Mesenchymal stem cell (in vitro differentiated cells and primary cell): ENCODE data around the gene LARP1B.
A peak's percentile ranks its signal among the peaks of the same experiment; 100 is the strongest.

Experiments
- DNase-seq: peaks from one replicate; pipeline ENCODE4 v3.0.0-alpha.2; 2013
- H2AFZ ChIP-seq: one replicate; pipeline ENCODE4 v1.6.1; 2013; ENCODE audit warnings: low read depth, mild to moderate bottlenecking, control low read depth, inconsistent platforms, low read length, moderate library complexity
- H2AK5ac ChIP-seq: 2 replicates; pipeline ENCODE4 v1.6.1; 2013; ENCODE audit warnings: low read length, moderate library complexity, mild to moderate bottlenecking, inconsistent platforms; ENCODE audit not compliant: severe bottlenecking
- H2BK120ac ChIP-seq: one replicate; pipeline ENCODE4 v1.6.1; 2013; ENCODE audit warnings: low read depth, mild to moderate bottlenecking, inconsistent platforms, low read length, moderate library complexity
- H2BK12ac ChIP-seq, 2 experiments: one replicate each; pipeline ENCODE4 v1.6.1; 2013; ENCODE audit warnings: inconsistent platforms in 2 of 2, low read length in 2 of 2, mild to moderate bottlenecking in 2 of 2, moderate library complexity in 2 of 2, control low read depth in 1 of 2
- H2BK15ac ChIP-seq: one replicate; pipeline ENCODE4 v1.6.1; 2013; ENCODE audit warnings: mild to moderate bottlenecking, low read depth, inconsistent platforms; ENCODE audit not compliant: poor library complexity, severe bottlenecking
- H2BK5ac ChIP-seq: 2 replicates; pipeline ENCODE4 v1.6.1; 2013; ENCODE audit warnings: low read depth, mild to moderate bottlenecking, low read length, control low read depth, inconsistent platforms; ENCODE audit not compliant: poor library complexity, severe bottlenecking
- H3K14ac ChIP-seq, 2 experiments: one replicate each; pipeline ENCODE4 v1.6.1; 2013; ENCODE audit warnings: inconsistent platforms in 2 of 2, low read length in 2 of 2, control low read depth in 1 of 2, mild to moderate bottlenecking in 1 of 2, moderate library complexity in 1 of 2
- H3K18ac ChIP-seq, 2 experiments: one replicate each; pipeline ENCODE4 v1.6.1; 2013; ENCODE audit warnings: inconsistent platforms in 2 of 2, low read length in 2 of 2, control low read depth in 1 of 2, low read depth in 1 of 2, mild to moderate bottlenecking in 1 of 2
- H3K23ac ChIP-seq, 2 experiments: one replicate each; pipeline ENCODE4 v1.6.1; 2013; ENCODE audit warnings: inconsistent platforms in 2 of 2, low read length in 2 of 2, mild to moderate bottlenecking in 2 of 2, moderate library complexity in 2 of 2, control low read depth in 1 of 2
- H3K27ac ChIP-seq: 2 replicates; pipeline ENCODE4 v1.5.1; 2013; ENCODE audit warnings: mild to moderate bottlenecking, moderate library complexity, low read length, control low read depth, inconsistent platforms; ENCODE audit not compliant: poor library complexity, severe bottlenecking
- H3K27me3 ChIP-seq, 2 experiments: 2 replicates each; pipeline versions ENCODE4 v1.6.1 to v1.7.0; 2013; ENCODE audit warnings: low read length in 2 of 2, mild to moderate bottlenecking in 2 of 2, moderate library complexity in 2 of 2, control low read depth in 1 of 2, inconsistent platforms in 1 of 2; ENCODE audit not compliant: control insufficient read depth in 1 of 2, insufficient read depth in 1 of 2
- H3K36me3 ChIP-seq, 2 experiments: 2 replicates each; pipeline versions ENCODE4 v1.6.1 to v1.7.0; 2013; ENCODE audit warnings: low read length in 2 of 2, control low read depth in 1 of 2, inconsistent platforms in 1 of 2, low read depth in 1 of 2, mild to moderate bottlenecking in 1 of 2; ENCODE audit not compliant: insufficient read depth in 2 of 2, control insufficient read depth in 1 of 2
- H3K4ac ChIP-seq, 2 experiments: one replicate each; pipeline ENCODE4 v1.6.1; 2013; ENCODE audit warnings: inconsistent platforms in 2 of 2, low read length in 2 of 2, mild to moderate bottlenecking in 2 of 2, moderate library complexity in 2 of 2, control low read depth in 1 of 2, low read depth in 1 of 2
- H3K4me1 ChIP-seq: 2 replicates; pipeline ENCODE4 v1.6.1; 2013; ENCODE audit warnings: low read depth, low read length, control low read depth; ENCODE audit not compliant: control insufficient read depth, insufficient read depth
- H3K4me2 ChIP-seq: 2 replicates; pipeline ENCODE4 v1.6.1; 2013; ENCODE audit warnings: low read length, mild to moderate bottlenecking, inconsistent platforms; ENCODE audit not compliant: poor library complexity, severe bottlenecking
- H3K4me3 ChIP-seq, 2 experiments: 2 replicates each; pipeline versions ENCODE4 v1.5.1 to v1.7.0; 2013; ENCODE audit warnings: low read length in 2 of 2, mild to moderate bottlenecking in 2 of 2, control low read depth in 1 of 2, low read depth in 1 of 2; ENCODE audit not compliant: insufficient read depth in 1 of 2
- H3K79me1 ChIP-seq: replicated peaks from 2 replicates; pipeline ENCODE4 v1.6.1; 2013; ENCODE audit warnings: mild to moderate bottlenecking, control low read depth, low read length, inconsistent platforms; ENCODE audit not compliant: poor library complexity, severe bottlenecking
- H3K9ac ChIP-seq: 2 replicates; pipeline ENCODE4 v1.7.0; 2013; ENCODE audit warnings: mild to moderate bottlenecking, low read length, moderate library complexity
- H3K9me3 ChIP-seq: 2 replicates; pipeline ENCODE4 v1.7.0; 2013; ENCODE audit warnings: mild to moderate bottlenecking, low read length; ENCODE audit not compliant: control insufficient read depth
- H4K8ac ChIP-seq: one replicate; pipeline ENCODE4 v1.6.1; 2013; ENCODE audit warnings: inconsistent platforms, mild to moderate bottlenecking, low read length, moderate library complexity
- H4K91ac ChIP-seq: one replicate; pipeline ENCODE4 v1.6.1; 2013; ENCODE audit warnings: mild to moderate bottlenecking, low read length, inconsistent platforms
- WGBS: methylation state at CpG from one replicate; pipeline ENCODE4 v1.1.7; 2013; ENCODE audit warnings: mixed read lengths; 5-methylcytosine and 5-hydroxymethylcytosine counted together

The LARP1B gene

GRCh38 chr4:128228845-128229795 is 168.0 kb downstream of the LARP1B start:
- H3K36me3 ChIP-seq, result no peaks in the 10 kb centered on the region
- H3K9me3 ChIP-seq, result no peaks in the 10 kb centered on the region
- 69% methylated on average over 3 of the region's 6 CpGs for WGBS

DNA sequence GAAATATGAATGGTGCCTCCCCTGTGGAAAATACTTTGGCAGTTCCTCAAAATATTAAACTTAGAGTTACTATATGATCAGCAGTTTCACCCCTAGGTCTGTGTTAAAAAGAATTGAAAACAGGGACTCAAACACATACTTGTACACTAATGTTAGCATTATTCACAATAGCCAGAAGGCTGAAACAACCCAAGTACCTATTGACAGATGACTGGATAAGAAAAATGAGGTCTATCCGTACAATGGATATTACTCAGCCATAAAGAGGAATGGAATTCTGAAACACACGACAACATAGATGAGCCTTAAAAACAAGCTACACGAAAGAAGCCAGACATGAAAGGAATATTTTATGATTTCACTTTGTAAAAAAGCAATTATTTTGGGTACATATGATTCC is 171.6 kb downstream of the LARP1B start:
- H3K27me3 ChIP-seq, result no peaks in the 10 kb centered on the region
- no peak overlapping the region for H3K18ac ChIP-seq
- H2BK15ac ChIP-seq, result no peak overlapping the region
- no peak overlapping the region for H3K4me2 ChIP-seq
- no peak for DNase-seq
- H2BK12ac ChIP-seq, result no peak overlapping the region
- no peaks in the 10 kb centered on the region for H3K9me3 ChIP-seq
- H3K36me3 ChIP-seq, result no peaks in the 10 kb centered on the region
- no peak overlapping the region for H3K14ac ChIP-seq
- 100% methylated on average over 2 of the region's 3 CpGs for WGBS
- H2AFZ ChIP-seq, result no peak overlapping the region
- peaks cover 4% of the 10 kb centered on the region for H3K4me1 ChIP-seq
- H4K8ac ChIP-seq, result no peak overlapping the region
- no peak overlapping the region for H3K27ac ChIP-seq
- no peak overlapping the region for H3K23ac ChIP-seq
- H4K91ac ChIP-seq, result no peak overlapping the region
- H3K9ac ChIP-seq, result no peak overlapping the region
- no peak overlapping the region for H2AK5ac ChIP-seq
- no peak overlapping the region for H3K4me3 ChIP-seq
- no peak overlapping the region for H2BK120ac ChIP-seq
- H3K4ac ChIP-seq, result no peak overlapping the region
- no peaks in the 10 kb centered on the region for H3K79me1 ChIP-seq
- H2BK5ac ChIP-seq, result no peak overlapping the region

More at GRCh38 chr4:128228845-128229795, 168.0 kb downstream of the LARP1B start:
- no peak overlapping the region for H3K14ac ChIP-seq
- no peak overlapping the region for H3K18ac ChIP-seq
- peaks cover 4% of the 10 kb centered on the region for H3K4me1 ChIP-seq
- H2BK5ac ChIP-seq, result no peak overlapping the region
- no peak overlapping the region for H3K4ac ChIP-seq
- H2AFZ ChIP-seq, result no peak overlapping the region
- no peaks in the 10 kb centered on the region for H3K27me3 ChIP-seq
- no peak overlapping the region for H3K4me3 ChIP-seq
- H2BK15ac ChIP-seq, result no peak overlapping the region
- H4K8ac ChIP-seq, result no peak overlapping the region
- no peak overlapping the region for H2BK120ac ChIP-seq
- H3K27ac ChIP-seq, result peak overlapping the region; percentile 46
- no peak overlapping the region for H2AK5ac ChIP-seq
- H3K4me2 ChIP-seq, result no peak overlapping the region
- no peak overlapping the region for H2BK12ac ChIP-seq
- no peak overlapping the region for H4K91ac ChIP-seq
- peak; percentile 34 for DNase-seq
- H3K79me1 ChIP-seq, result no peaks in the 10 kb centered on the region
- peak overlapping the region; percentile 30 for H3K9ac ChIP-seq
- no peak overlapping the region for H3K23ac ChIP-seq

GRCh38 chr4:128234836-128235235 is 173.7 kb downstream of the LARP1B start:
- Histone ChIP-seq H3K4ac (no peak overlapping the region), H3K9me3 (no peaks in the 10 kb centered on the region), H2BK15ac (no peak overlapping the region), H3K27ac (no peak overlapping the region), H4K8ac (no peak overlapping the region), H3K4me3 (no peak overlapping the region), H3K23ac (no peak overlapping the region), H4K91ac (no peak overlapping the region), H3K36me3 (no peaks in the 10 kb centered on the region), H3K4me2 (no peak overlapping the region), H2BK120ac (no peak overlapping the region), H2BK12ac (no peak overlapping the region), H3K18ac (no peak overlapping the region), H3K79me1 (no peaks in the 10 kb centered on the region), H3K9ac (no peak overlapping the region), H2AFZ (no peak overlapping the region), H2AK5ac (peak overlapping the region; percentile 35), H3K4me1 (no peaks in the 10 kb centered on the region), H2BK5ac (no peak overlapping the region), H3K14ac (no peak overlapping the region), H3K27me3 (no peaks in the 10 kb centered on the region)
- DNase-seq, result no peak
- WGBS, result 98% methylated on average over 3 of the region's 3 CpGs

DNA sequence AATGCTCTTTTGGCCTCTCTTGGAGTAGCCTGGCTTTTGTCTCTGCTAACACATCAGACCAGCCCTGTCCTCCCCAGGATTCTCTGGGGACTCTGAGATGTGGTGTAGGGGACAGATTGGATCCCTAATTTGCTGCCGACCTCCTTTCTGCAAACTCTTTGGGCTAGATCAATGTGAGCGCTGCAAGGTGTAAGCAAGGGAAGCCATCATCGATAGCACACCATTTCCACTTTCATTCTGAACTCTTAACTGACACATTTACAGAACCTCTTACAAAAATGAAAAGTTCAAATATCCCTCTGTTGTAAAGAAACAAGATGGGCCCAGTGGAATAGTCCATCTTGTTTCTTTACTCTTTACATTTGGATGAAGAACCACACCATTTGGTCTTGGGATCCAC is 179.9 kb downstream of the LARP1B start:
- no peak overlapping the region for H2BK15ac ChIP-seq
- WGBS, result 93% methylated on average over 3 of the region's 3 CpGs
- peak overlapping the region in 1 of 2 experiments; percentile 8 for H3K4me3 ChIP-seq
- no peak for DNase-seq
- H2BK5ac ChIP-seq, result no peak overlapping the region
- no peaks in the 10 kb centered on the region for H3K36me3 ChIP-seq
- H2BK12ac ChIP-seq, result no peak overlapping the region
- no peak overlapping the region for H3K4me2 ChIP-seq
- H3K4me1 ChIP-seq, result peaks cover 12% of the 10 kb centered on the region
- peaks cover 2% of the 10 kb centered on the region for H3K79me1 ChIP-seq
- no peaks in the 10 kb centered on the region for H3K27me3 ChIP-seq
- H3K18ac ChIP-seq, result no peak overlapping the region
- H3K4ac ChIP-seq, result no peak overlapping the region
- peak overlapping the region; percentile 5 for H4K8ac ChIP-seq
- peak overlapping the region; percentile 80 for H3K27ac ChIP-seq
- no peak overlapping the region for H4K91ac ChIP-seq
- H2AK5ac ChIP-seq, result peak overlapping the region; percentile 55
- no peaks in the 10 kb centered on the region for H3K9me3 ChIP-seq
- H2BK120ac ChIP-seq, result no peak overlapping the region
- no peak overlapping the region for H3K23ac ChIP-seq
- no peak overlapping the region for H2AFZ ChIP-seq
- H3K14ac ChIP-seq, result no peak overlapping the region
- H3K9ac ChIP-seq, result peak overlapping the region; percentile 75
